ENCODE data around the gene PTRH2. TPM values are rescaled to one million over a fixed set of nuclear protein-coding genes. Genes with fewer than 3 reads are reported as not detected.

The PTRH2 gene
- total RNA-seq = 24.3 and 25.8 TPM in 2 replicates

GRCh38 chr17:59707149-59707970, at the start of gene PTRH2, which contains the start of gene VMP1:
Gene PTRH2, minus strand, starts transcription at chr17:59707430. Its CDS starts 9,452 bp downstream, at chr17:59697978.
Gene VMP1, plus strand, starts transcription at chr17:59707654. Its CDS starts 23,793 bp downstream, at chr17:59731447.

Other genes starting within 250 kb of the PTRH2 start
- 41.6 and 44.6 TPM in 2 replicates for gene DHX40, start 141.8 kb downstream of the PTRH2 start, total RNA-seq
- 281 and 312 TPM in 2 replicates for gene CLTC, start 87.5 kb downstream of the PTRH2 start, total RNA-seq
- 85.3 and 139 TPM in 2 replicates for gene VMP1, start 224 bp upstream of the PTRH2 start, total RNA-seq
- gene TUBD1, start 185.5 kb upstream of the PTRH2 start, total RNA-seq = 7.5 and 9.4 TPM in 2 replicates
- gene RPS6KB1, start 185.7 kb upstream of the PTRH2 start, total RNA-seq = 12.3 and 16.4 TPM in 2 replicates